RPMI7951 (cell line): ENCODE data around the gene GPR83. TPM values are rescaled to one million over a fixed set of nuclear protein-coding genes. Genes with fewer than 3 reads are reported as not detected.
"Not testable (repeated sequence)": the region's sequence is repeated elsewhere in the genome, so short reads cannot be mapped to it uniquely, and the experiment has no call there.

ENCODE experiments used
- DNase-seq: peaks from one replicate; pipeline ENCODE4 v3.0.0-alpha.2; 2012; ENCODE audit warnings: low read depth
- total RNA-seq: library from RNA; depleted of rRNA; stranded (reverse); fragments of >200 nt; shearing (Covaris generic); gene quantifications from 2 replicates; pipeline ENCODE4 v1.2.3, GENCODE V29; 2014; rRNA removed

The GPR83 gene
- total RNA-seq, 1 experiment from 2014 or later: not detected

- not testable (repeated sequence) for DNase-seq
Observed at GRCh38 chr11:94370576-94370975, 30.6 kb downstream of the GPR83 start.

DNA sequence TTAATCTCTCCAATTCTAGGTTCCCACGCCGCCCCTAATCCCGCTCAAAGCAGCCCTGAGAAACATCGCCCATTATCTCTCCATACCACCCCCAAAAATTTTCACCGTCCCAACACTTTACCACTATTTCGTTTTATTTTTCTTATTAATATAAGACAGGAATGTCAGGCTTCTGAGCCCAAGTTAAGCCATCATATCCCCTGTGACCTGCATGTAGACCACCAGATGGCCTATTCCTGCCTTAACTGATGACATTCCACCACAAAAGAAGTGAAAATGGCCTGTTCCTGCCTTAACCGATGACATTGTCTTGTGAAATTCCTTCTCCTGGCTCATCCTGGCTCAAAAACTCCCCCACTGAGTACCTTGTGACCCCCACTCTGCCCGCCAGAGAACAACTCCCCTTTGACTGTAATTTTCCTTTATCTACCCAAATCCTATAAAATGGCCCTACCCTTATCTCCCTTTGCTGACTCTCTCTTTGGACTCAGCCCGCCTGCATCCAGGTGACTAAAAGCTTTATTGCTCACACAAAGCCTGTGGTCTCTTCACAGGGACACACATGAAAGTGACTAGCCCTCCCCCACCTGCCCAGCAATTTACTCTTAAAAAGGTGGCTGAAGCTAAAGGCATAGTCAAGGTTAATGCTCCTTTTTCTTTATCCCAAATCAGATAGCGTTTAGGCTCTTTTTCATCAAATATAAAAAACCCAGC is 50.2 kb downstream of the GPR83 start:
- not testable (repeated sequence) for DNase-seq

- DNase-seq: not testable (repeated sequence)
Observed at GRCh38 chr11:94346311-94346710, 54.9 kb downstream of the GPR83 start.

DNA sequence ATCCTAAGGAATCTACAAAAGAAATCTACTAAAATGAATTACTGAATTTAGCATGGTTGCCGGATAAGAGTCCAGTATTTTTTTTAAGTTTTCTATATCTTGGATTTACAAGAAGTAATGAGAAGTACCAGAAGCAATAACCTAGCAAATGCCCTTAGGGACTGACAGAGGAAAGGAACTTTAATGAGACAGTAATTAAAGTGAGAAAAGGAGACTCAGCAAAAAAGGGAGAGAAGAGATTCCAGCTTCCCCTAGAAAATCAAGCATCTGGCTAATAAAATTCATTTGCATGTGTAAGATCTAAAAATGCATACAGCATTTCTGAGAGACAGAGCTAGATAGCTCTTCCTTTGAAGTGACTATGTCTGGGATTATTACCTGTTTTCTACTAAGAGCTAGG is 57.7 kb downstream of the GPR83 start:
- DNase-seq: no peak

DNA sequence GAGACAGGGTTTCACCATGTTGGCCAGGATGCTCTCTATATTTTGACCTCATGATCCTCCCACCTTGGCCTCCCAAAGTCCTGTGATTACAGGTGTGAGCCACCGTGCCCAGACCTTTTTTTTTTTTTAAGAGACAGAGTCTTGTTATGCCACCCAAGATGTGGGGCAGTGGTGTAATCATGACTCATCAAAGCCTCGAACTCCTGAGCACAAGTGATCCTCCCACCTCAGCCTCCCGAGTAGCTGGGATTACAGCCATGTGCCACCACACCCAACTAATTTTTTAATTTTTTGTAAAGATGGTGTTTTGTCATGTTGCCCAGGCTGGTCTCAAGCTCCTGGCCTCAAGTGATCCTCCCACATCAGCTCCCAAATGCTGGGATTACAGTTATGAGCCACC is 59.0 kb downstream of the GPR83 start:
- no peak for DNase-seq

DNA sequence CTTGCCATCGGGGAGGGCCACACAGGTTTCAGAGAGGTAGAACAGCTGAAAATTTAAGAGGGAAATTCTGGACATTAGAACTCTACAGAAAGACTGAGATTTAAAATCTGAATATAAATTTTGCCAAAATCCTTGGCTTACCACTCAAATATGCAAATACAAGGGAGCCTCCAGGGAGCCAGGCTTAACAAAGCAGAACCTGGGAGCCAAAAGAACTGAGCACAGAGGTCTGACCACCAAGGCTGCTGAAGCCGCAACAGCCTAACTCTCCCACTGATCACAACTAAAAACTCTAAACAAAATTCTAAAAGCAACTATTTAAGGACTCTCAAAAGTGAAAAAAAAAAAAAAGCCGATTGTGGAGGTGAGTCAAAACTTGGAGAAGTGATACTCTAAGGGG is 62.6 kb downstream of the GPR83 start:
- DNase-seq: no peak

GRCh38 chr11:94336033-94336432 is 65.2 kb downstream of the GPR83 start:
- no peak for DNase-seq

- DNase-seq: no peak
Observed at GRCh38 chr11:94332814-94333213, 68.4 kb downstream of the GPR83 start.

- peak; percentile 50 for DNase-seq
Observed at GRCh38 chr11:94330789-94331188, 70.4 kb downstream of the GPR83 start.

DNA sequence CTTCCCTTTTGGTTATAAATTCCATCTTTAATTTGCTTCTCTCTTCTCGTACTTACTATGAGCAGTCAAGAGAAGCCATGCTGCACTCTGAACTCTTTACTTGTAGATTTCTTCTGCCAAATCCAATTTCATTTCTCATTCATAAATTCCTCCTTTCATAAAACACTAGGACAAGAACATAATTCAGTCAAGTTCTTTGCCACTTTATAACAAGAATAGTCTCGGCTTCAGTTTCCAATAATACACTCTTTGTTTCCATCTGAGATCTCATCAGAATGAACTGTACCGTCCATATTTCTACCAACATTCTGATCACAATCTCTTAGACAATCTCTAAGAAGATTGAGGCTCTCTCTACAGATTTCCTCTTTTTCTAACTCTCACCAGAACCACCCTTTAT is 71.7 kb downstream of the GPR83 start:
- DNase-seq: peak; percentile 5

DNA sequence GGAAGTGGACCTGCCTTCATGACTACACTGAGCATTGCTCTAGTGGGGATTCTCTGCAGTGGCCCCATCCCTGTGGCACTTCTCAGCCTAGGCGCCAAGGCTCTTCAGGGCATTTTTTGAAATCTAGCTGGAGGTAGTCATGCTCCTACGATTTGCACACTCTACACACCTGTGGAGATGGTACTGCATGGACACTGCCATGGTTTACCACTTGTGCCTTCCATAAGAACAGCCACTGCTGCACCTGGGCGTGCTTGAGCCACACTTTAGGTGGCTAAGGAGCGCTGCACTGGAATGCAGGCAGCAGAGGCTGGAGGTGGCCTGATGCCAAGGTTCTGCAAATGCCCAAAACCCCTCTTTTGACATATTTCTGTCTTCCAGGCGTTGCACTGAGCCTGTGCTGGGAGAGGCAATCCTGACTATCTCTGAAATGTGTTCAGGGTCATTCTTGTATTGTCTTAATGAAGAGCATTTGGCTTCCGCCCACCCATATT is 72.6 kb downstream of the GPR83 start:
- DNase-seq: no peak

Other genes starting within 250 kb of the GPR83 start
- gene IZUMO1R, start 96.8 kb downstream of the GPR83 start, total RNA-seq: not detected in 2 replicates
- 27.0 and 30.3 TPM in 2 replicates for gene MRE11, start 92.4 kb upstream of the GPR83 start, total RNA-seq
- 18.1 and 24.2 TPM in 2 replicates for gene ANKRD49, start 92.6 kb upstream of the GPR83 start, total RNA-seq
- not detected in 2 replicates for gene C11orf97, start 111.0 kb upstream of the GPR83 start, total RNA-seq
- 2.4 TPM in 2 replicates for gene FUT4, start 142.5 kb upstream of the GPR83 start, total RNA-seq
- gene PIWIL4, start 165.9 kb upstream of the GPR83 start, total RNA-seq: 0.48 and 0.78 TPM in 2 replicates